Common myeloid progenitor, CD34-positive (primary cell): ENCODE measurements around the gene DRAM1.

ENCODE experiments used
- CTCF ChIA-PET: fragments of 350-600 bp; sonication (Branson Sonifier 250); formaldehyde crosslinking; loops from one replicate; lab custom pipeline; 2021; ENCODE audit warnings: antibody characterized with exemption; lab: Charles Lee
- POLR2A ChIA-PET: fragments of 350-600 bp; sonication (Branson Sonifier 250); formaldehyde crosslinking; loops from one replicate; lab custom pipeline; 2021; ENCODE audit warnings: antibody characterized with exemption; lab: Charles Lee
- DNase-seq, 3 donors: peaks; one replicate each; pipeline versions ENCODE4 v3.0.0 to v3.0.0-alpha.2; 2013
- H3K27ac ChIP-seq, 2 experiments: 1 replicate in 1 of 2; 2 replicates in 1 of 2; pipeline ENCODE4 v1.7.0; 2013; ENCODE audit warnings: inconsistent platforms in 2 of 2, low read length in 2 of 2, mild to moderate bottlenecking in 2 of 2, low read depth in 1 of 2, moderate library complexity in 1 of 2; ENCODE audit not compliant: severe bottlenecking in 2 of 2, insufficient read depth in 1 of 2, poor library complexity in 1 of 2
- H3K27me3 ChIP-seq, 5 experiments: replicated peaks in 2 of 5; 1 replicate in 3 of 5; 2 replicates in 2 of 5; pipeline versions ENCODE4 v1.6.1 to v1.7.0; 2013; ENCODE audit warnings: low read length in 4 of 5, mild to moderate bottlenecking in 2 of 5, moderate library complexity in 2 of 5, inconsistent platforms in 1 of 5; ENCODE audit not compliant: insufficient read depth in 5 of 5, control insufficient read depth in 4 of 5
- H3K36me3 ChIP-seq, 4 experiments: 1 replicate in 2 of 4; 2 replicates in 2 of 4; pipeline versions ENCODE4 v1.6.1 to v1.7.0; 2013; ENCODE audit warnings: low read length in 3 of 4, control low read depth in 1 of 4, mild to moderate bottlenecking in 1 of 4; ENCODE audit not compliant: control insufficient read depth in 4 of 4, insufficient read depth in 4 of 4
- H3K4me1 ChIP-seq, 4 experiments: 1 replicate in 3 of 4; 2 replicates in 1 of 4; pipeline versions ENCODE4 v1.6.1 to v1.7.1; 2013; ENCODE audit warnings: low read length in 3 of 4, mild to moderate bottlenecking in 3 of 4, control low read depth in 1 of 4, inconsistent platforms in 1 of 4, moderate library complexity in 1 of 4; ENCODE audit not compliant: control insufficient read depth in 4 of 4, insufficient read depth in 4 of 4; ENCODE audit errors: control extremely low read depth in 1 of 4
- H3K4me3 ChIP-seq, 7 experiments: 1 replicate in 4 of 7; 2 replicates in 3 of 7; pipeline versions ENCODE4 v1.5.1 to v1.7.0; 2013; ENCODE audit warnings: mild to moderate bottlenecking in 7 of 7, low read length in 6 of 7, moderate library complexity in 6 of 7, inconsistent platforms in 2 of 7, low read depth in 2 of 7, control low read depth in 1 of 7; ENCODE audit not compliant: insufficient read depth in 4 of 7, control insufficient read depth in 1 of 7; ENCODE audit errors: extremely low read depth in 1 of 7
- H3K9me3 ChIP-seq, 5 experiments: 1 replicate in 4 of 5; 2 replicates in 1 of 5; pipeline versions ENCODE4 v1.6.1 to v1.7.1; 2013; ENCODE audit warnings: low read length in 4 of 5, mild to moderate bottlenecking in 2 of 5, inconsistent platforms in 1 of 5, low read depth in 1 of 5, moderate library complexity in 1 of 5; ENCODE audit not compliant: control insufficient read depth in 4 of 5, insufficient read depth in 2 of 5; ENCODE audit errors: control extremely low read depth in 1 of 5
- WGBS: methylation state at CpG from one replicate; pipeline ENCODE4 v1.1.5; 2013; ENCODE audit not compliant: insufficient coverage; 5-methylcytosine and 5-hydroxymethylcytosine counted together

Gene DRAM1

GRCh38 chr12:101942250-101942605 lies 64.8 kb downstream of the DRAM1 start:
- Histone ChIP-seq H3K27ac (no peak overlapping the region), H3K36me3 (no peaks in the 10 kb centered on the region), H3K27me3 (no peaks in the 10 kb centered on the region), H3K9me3 (no peaks in the 10 kb centered on the region), H3K4me3 (no peak overlapping the region), H3K4me1 (peaks cover 0 to 8% (median 2%) of the 10 kb centered on the region in 4 experiments)
- WGBS = 100% methylated on average over 1 of the region's 1 CpG
- no peak for DNase-seq
- CTCF ChIA-PET = interaction anchor here (1.3 to 4.7 kb wide), 6 partner anchors 14 to 827 kb away, joined by 3 to 21 read pairs (median 4); no protein-coding TSS in a partner anchor
- POLR2A ChIA-PET = no interaction called here

DNA sequence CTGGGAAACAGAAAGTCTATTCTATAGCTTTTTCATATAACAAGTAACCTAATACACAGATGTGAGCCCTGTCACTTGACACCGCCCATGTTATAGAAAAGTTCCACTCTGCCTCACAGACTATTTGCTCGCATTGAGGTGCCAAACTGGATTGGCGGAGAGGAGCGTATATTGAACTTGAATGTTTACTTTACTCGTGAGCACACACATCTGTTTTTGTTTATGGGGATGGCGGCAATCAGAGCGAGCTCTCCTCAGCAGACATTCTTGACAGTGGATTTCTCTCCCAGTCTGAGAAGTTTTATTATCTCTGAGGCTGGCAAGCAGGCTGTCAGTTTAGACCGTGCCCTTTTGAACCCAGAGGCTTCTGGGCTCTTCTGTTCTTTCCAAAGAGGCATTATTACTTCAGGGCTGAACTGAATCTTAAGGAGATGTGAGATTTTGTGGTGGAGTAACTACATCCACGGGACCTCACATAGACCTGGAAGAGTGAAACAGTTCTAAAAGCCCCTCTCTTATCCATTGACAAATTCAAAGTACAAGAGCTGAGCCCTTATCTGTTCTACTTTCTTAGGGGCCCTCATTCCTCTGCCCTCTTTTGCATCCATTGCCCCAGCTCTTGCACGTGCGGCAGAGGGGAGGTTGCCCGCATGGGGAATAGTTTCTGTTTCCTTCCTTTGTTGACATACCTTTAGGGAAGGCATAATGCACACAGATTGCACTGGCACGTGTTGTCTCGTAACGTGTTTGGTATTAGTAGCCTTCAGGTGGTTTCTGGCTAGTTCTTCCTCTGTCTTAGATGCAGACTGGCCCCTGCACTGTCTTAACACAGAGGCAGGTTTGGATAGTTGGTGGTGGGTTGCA lies 68.2 kb downstream of the DRAM1 start:
- no peak overlapping the region for H3K4me3 ChIP-seq
- DNase-seq = no peak
- CTCF ChIA-PET = interaction anchor here (1.4 kb wide), 1 partner anchor 9 kb away, joined by 3 read pairs; no protein-coding TSS in a partner anchor
- POLR2A ChIA-PET = no interaction called here
- peaks cover 0 to 5% (median 2%) of the 10 kb centered on the region in 4 experiments for H3K4me1 ChIP-seq
- no peaks in the 10 kb centered on the region for H3K9me3 ChIP-seq
- no peaks in the 10 kb centered on the region for H3K27me3 ChIP-seq
- 95% methylated on average over 11 of the region's 15 CpGs for WGBS
- no peaks in the 10 kb centered on the region for H3K36me3 ChIP-seq
- no peak overlapping the region for H3K27ac ChIP-seq

DNA sequence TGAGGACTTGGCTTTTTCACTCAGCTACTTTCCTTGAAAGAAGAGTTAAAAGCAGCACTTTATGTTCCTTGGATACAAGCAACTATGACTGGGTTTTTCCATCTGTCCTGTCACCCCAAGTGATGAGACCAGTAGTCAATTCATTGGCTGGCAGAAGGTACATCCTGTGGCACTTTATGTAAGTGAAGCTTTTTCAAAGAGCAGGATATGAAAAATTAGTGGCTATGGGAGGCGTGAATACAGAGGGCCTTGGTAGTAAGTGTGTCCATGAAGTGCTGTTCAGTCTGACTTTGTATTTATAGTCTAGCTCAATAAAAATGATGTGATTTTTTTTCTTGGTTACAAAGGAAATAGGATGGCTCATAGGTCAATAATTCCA lies 68.8 kb downstream of the DRAM1 start:
- WGBS = 100% methylated on average over 1 of the region's 1 CpG
- POLR2A ChIA-PET = no interaction called here
- no peaks in the 10 kb centered on the region for H3K27me3 ChIP-seq
- peaks cover 0 to 3% (median under 1%) of the 10 kb centered on the region in 4 experiments for H3K4me1 ChIP-seq
- no peaks in the 10 kb centered on the region for H3K9me3 ChIP-seq
- CTCF ChIA-PET = no interaction called here
- DNase-seq = no peak
- H3K27ac ChIP-seq = no peak overlapping the region
- H3K4me3 ChIP-seq = no peak overlapping the region
- no peaks in the 10 kb centered on the region for H3K36me3 ChIP-seq

GRCh38 chr12:101947316-101947715 lies 69.9 kb downstream of the DRAM1 start:
- no peaks in the 10 kb centered on the region for H3K36me3 ChIP-seq
- ChIA-PET CTCF (no interaction called here), POLR2A (no interaction called here)
- no peak for DNase-seq
- H3K27me3 ChIP-seq = no peaks in the 10 kb centered on the region
- no peak overlapping the region for H3K4me3 ChIP-seq
- WGBS = 88% methylated on average over 1 of the region's 1 CpG
- H3K4me1 ChIP-seq = no peaks in the 10 kb centered on the region
- no peak overlapping the region for H3K27ac ChIP-seq
- H3K9me3 ChIP-seq = no peaks in the 10 kb centered on the region

- no peaks in the 10 kb centered on the region for H3K4me1 ChIP-seq
- no peaks in the 10 kb centered on the region for H3K36me3 ChIP-seq
- no peak overlapping the region for H3K4me3 ChIP-seq
- ChIA-PET POLR2A (no interaction called here), CTCF (interaction anchor here (0.9 to 1.0 kb wide), 2 partner anchors 8 to 10 kb away, joined by 4 to 5 read pairs; no protein-coding TSS in a partner anchor)
- H3K9me3 ChIP-seq = no peaks in the 10 kb centered on the region
- H3K27ac ChIP-seq = no peak overlapping the region
- H3K27me3 ChIP-seq = no peaks in the 10 kb centered on the region
- no peak for DNase-seq
- WGBS = 50% methylated on average over 2 of the region's 3 CpGs
These were observed 71.0 kb downstream of the DRAM1 start for GRCh38 chr12:101948365-101948764.

DNA sequence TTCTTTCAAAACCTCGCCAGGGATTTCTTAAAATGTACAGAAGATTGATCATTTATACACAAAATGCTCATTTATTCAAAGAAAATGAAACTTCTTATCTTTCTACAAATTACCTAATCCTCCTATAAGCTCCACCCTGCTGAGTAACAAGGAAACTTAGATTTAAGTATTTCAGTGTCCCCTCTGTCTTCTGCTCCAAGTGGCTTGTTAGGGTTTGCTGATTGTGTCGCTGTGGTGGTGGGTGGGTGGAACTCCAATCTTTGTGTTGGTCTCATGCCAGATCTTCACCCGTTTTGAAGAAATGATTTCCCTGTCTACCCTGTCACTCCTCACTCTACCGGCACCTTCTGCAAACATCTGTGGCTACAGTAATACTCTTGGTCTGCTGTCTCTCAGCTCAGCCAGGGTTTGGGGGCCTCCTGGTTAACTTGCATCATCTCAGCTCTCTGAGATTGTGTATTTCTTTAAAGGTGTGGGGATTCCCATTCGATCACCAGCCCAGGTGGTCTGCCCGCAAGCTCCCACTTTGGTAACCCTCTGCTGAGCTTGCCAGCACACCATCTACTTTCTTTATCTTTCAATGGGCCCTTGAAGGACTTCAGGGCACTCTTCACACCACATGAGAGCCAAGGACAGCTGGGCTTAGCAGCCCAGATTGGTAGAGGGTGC lies 73.8 kb downstream of the DRAM1 start:
- DNase-seq = no peak
- POLR2A ChIA-PET = no interaction called here

DNA sequence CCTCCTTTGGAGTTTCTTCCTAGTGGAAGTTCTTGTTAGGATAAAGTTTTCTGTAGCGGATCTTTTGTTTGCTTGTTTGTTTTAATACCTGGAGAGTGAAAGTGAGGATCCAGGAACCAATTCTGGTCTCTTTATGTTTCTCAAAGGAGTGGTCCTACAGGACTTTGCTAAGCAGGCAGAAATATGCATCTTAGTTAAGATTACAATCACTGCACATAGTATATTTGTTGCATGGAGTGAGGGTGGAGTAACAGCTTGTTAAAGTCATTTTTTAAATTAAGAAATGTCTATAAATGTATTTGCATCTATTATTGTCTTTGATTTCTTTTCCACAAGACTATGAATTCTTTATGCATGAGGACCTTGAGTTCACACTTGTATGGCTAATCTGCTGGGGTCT lies 76.7 kb downstream of the DRAM1 start:
- H3K4me1 ChIP-seq = peaks cover 0 to 2% (median 0%) of the 10 kb centered on the region in 4 experiments
- CTCF ChIA-PET = interaction anchor here (0.8 kb wide), 1 partner anchor 853 kb away, joined by 3 read pairs; no protein-coding TSS in a partner anchor
- no peak overlapping the region for H3K27ac ChIP-seq
- POLR2A ChIA-PET = no interaction called here
- no peak for DNase-seq
- H3K27me3 ChIP-seq = no peaks in the 10 kb centered on the region
- H3K36me3 ChIP-seq = no peaks in the 10 kb centered on the region
- H3K4me3 ChIP-seq = no peak overlapping the region
- no CpG with 5 or more reads among the region's 1 CpG for WGBS
- no peaks in the 10 kb centered on the region for H3K9me3 ChIP-seq

More for the DNA sequence above, 73.8 kb downstream of the DRAM1 start:
- Histone ChIP-seq H3K27ac (no peak overlapping the region), H3K4me1 (no peaks in the 10 kb centered on the region), H3K36me3 (no peaks in the 10 kb centered on the region), H3K4me3 (no peak overlapping the region), H3K27me3 (no peaks in the 10 kb centered on the region), H3K9me3 (no peaks in the 10 kb centered on the region)
- 100% methylated on average over 2 of the region's 6 CpGs for WGBS
- CTCF ChIA-PET = interaction anchor here (0.7 to 1.8 kb wide), 2 partner anchors 13 to 16 kb away, joined by 3 to 4 read pairs; no protein-coding TSS in a partner anchor
